Measurements from ENCODE around the gene PTPN14. TPM values are rescaled to one million over a fixed set of nuclear protein-coding genes. Genes with fewer than 3 reads are reported as not detected.

The PTPN14 gene
- total RNA-seq, 4 donors from 2014 or later = 4.5 to 9.7 (median 7.1) TPM

DNA sequence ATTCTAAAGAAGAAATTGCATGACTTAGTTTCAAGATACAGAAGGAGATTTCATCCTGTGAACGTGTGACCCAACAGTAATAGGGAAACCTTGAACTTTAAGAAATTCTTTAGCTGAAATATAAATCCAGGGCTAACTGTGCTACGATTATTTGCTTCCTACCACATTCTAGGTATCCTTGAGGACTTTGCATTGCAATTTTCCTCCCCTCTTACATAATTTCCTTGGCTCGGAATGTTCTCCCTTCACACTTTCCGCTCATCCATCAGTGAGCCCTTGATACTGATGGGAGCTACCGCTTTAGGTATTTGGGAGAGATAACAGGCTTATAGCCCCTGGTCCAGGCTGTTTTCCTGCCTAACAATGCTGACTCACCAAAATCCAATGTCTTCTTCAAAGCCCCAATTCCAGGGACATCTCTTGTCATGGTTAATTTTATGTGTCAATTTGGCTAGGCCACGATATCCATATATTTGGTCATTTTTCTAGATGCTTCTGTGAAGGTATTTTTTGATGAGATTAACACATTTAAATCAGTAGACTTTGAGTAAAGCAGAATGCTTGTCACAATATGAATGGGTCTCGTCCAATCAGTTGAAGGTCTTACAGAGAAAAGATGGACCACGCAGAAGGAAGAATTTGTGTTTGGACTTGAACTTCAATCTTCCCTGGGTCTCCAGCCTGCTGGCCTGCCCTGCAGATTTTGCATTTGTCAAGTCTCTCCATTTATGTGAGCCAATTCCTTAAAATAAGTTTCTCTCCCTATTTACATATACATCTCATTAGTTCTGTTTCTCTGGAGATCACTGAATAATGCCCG lies 121.2 kb downstream of the PTPN14 start:
- H3K9me3 ChIP-seq = no peaks in the 10 kb centered on the region
- WGBS, 2 donors (ENCODE audit: low coverage in 1 of 2) = 91 to 95% methylated on average over 6 to 9 of the region's 9 CpGs
- H3K27me3 ChIP-seq = no peaks in the 10 kb centered on the region
- no peak for DNase-seq
- intact Hi-C loops (cut with DNase I; ENCODE audit: low total_unique reads) = no loop called here
- no peak for TF ChIP-seq POLR2AphosphoS5 (IDR thresholded peaks at IDR 0.05)
- TF ChIP-seq, protein P1, sequence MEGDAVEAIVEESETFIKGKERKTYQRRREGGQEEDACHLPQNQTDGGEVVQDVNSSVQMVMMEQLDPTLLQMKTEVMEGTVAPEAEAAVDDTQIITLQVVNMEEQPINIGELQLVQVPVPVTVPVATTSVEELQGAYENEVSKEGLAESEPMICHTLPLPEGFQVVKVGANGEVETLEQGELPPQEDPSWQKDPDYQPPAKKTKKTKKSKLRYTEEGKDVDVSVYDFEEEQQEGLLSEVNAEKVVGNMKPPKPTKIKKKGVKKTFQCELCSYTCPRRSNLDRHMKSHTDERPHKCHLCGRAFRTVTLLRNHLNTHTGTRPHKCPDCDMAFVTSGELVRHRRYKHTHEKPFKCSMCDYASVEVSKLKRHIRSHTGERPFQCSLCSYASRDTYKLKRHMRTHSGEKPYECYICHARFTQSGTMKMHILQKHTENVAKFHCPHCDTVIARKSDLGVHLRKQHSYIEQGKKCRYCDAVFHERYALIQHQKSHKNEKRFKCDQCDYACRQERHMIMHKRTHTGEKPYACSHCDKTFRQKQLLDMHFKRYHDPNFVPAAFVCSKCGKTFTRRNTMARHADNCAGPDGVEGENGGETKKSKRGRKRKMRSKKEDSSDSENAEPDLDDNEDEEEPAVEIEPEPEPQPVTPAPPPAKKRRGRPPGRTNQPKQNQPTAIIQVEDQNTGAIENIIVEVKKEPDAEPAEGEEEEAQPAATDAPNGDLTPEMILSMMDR (IDR thresholded peaks at IDR 0.05) = no peak
- TF ChIP-seq EP300 (IDR thresholded peaks at IDR 0.05; ENCODE audit: low read depth) = no peak
- no peak for TF ChIP-seq POLR2A (IDR thresholded peaks at IDR 0.05)
- no peaks in the 10 kb centered on the region for H3K36me3 ChIP-seq
- H3K27ac ChIP-seq = no peak overlapping the region
- no peaks in the 10 kb centered on the region for H3K4me1 ChIP-seq
- in situ Hi-C loops (cut with MboI; ENCODE audit: low pct_ligation_motif_present in 1 of 4, low pct_unique_long_range_greater_than_20kb in 1 of 4, low sequenced_read_pairs in 3 of 4) = no loop called here
- no peak overlapping the region for H3K4me3 ChIP-seq

DNA sequence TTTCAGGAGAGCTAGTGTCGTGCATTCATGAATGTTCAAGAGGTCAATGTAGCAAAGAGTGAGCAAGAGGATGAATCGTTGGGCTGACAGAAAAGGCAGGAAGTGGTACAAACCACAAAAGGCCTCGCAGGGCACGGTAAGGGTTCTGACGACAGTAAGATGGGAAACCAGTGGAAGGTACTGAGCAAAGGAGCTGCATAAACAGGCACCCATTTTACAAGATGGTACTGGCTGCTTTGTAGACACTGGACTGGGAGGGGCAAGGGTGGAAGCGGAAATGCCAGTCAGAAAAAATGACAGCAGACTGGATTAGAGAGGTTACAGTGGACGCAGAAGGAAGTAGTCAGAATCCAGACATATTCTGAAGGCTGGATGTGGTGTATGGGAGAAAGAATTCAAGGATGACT lies 123.5 kb downstream of the PTPN14 start:
- Histone ChIP-seq H3K4me3 (no peak overlapping the region), H3K27me3 (no peaks in the 10 kb centered on the region), H3K36me3 (no peaks in the 10 kb centered on the region), H3K4me1 (no peaks in the 10 kb centered on the region), H3K9me3 (no peaks in the 10 kb centered on the region), H3K27ac (no peak overlapping the region)
- 59 to 61% methylated on average over 7 of the region's 7 CpGs for WGBS, 2 donors (ENCODE audit: low coverage in 1 of 2)
- DNase-seq = peak; percentile 22
- intact Hi-C loops (cut with DNase I; ENCODE audit: low total_unique reads) = no loop called here
- in situ Hi-C loops (cut with MboI; ENCODE audit: low pct_ligation_motif_present in 1 of 4, low pct_unique_long_range_greater_than_20kb in 1 of 4, low sequenced_read_pairs in 3 of 4) = no loop called here
- TF ChIP-seq POLR2A (IDR thresholded peaks at IDR 0.05) (no peak), POLR2AphosphoS5 (IDR thresholded peaks at IDR 0.05) (no peak), EP300 (IDR thresholded peaks at IDR 0.05; ENCODE audit: low read depth) (no peak)
- TF ChIP-seq, protein P1 (IDR thresholded peaks at IDR 0.05) = no peak

DNA sequence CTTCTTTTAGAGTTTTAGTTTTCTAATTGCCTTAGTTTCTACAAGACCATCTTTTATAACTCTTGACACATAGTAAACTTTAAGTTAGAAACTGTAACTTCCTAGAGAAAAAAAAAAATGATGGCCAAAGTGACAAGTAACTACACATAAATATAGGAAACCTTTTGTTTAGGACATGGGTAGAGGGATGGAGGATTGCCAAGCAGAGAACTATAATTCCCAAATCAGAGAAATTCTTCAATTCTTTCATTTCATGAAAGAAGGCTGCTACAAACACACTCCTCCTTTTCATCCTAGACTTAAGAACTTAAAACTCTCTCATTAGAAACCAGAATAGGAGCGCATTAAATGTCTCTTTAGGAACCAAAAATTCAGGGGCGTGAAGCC lies 125.0 kb downstream of the PTPN14 start:
- H3K27ac ChIP-seq = no peak overlapping the region
- no peaks in the 10 kb centered on the region for H3K36me3 ChIP-seq
- intact Hi-C loops (cut with DNase I; ENCODE audit: low total_unique reads) = no loop called here
- H3K9me3 ChIP-seq = no peaks in the 10 kb centered on the region
- no peak overlapping the region for H3K4me3 ChIP-seq
- 100% methylated on average over 1 to 2 of the region's 2 CpGs for WGBS, 2 donors (ENCODE audit: low coverage in 1 of 2)
- TF ChIP-seq, protein P1 (IDR thresholded peaks at IDR 0.05) = no peak
- no peak for TF ChIP-seq POLR2AphosphoS5 (IDR thresholded peaks at IDR 0.05)
- TF ChIP-seq EP300 (IDR thresholded peaks at IDR 0.05; ENCODE audit: low read depth) = no peak
- no peak for TF ChIP-seq POLR2A (IDR thresholded peaks at IDR 0.05)
- DNase-seq = no peak
- in situ Hi-C loops (cut with MboI; ENCODE audit: low pct_ligation_motif_present in 1 of 4, low pct_unique_long_range_greater_than_20kb in 1 of 4, low sequenced_read_pairs in 3 of 4) = no loop called here
- H3K27me3 ChIP-seq = no peaks in the 10 kb centered on the region
- no peaks in the 10 kb centered on the region for H3K4me1 ChIP-seq

DNA sequence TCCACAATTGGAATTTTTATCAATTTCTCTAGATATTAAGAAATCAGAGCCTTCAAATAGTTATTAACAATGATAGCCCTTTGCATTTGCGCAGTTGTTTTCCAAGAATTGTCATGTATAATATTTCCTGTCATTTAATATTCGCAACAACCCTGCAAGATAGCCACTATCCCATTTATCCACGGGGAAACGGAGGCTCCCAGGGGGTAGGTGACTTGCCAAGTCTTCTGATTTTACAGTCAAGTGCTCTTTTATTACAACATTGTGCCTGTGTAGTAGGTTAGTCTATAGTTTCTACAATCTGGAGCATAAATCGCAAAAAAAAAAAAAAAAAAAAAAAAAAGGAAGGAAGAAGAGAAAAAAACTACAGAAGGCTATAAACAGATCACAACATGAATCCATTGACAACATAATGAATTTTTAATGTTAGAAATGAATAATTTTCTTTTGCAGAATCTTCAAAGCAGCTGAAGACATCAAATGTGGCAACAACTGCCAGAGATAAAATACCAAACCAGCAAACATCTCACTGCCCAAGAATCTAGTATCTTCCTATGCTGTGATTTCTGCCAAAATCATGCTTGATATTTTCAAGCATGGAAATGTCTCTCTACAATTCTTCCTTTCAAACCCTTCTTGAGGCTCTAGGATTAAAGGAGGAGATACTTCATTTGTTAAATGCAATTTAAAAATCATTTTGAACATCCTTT lies 125.5 kb downstream of the PTPN14 start:
- Histone ChIP-seq H3K27ac (no peak overlapping the region), H3K4me3 (no peak overlapping the region), H3K27me3 (no peaks in the 10 kb centered on the region), H3K9me3 (no peaks in the 10 kb centered on the region), H3K36me3 (no peaks in the 10 kb centered on the region), H3K4me1 (no peaks in the 10 kb centered on the region)
- DNase-seq = no peak
- 70 to 96% methylated on average over 3 to 5 of the region's 5 CpGs for WGBS, 2 donors (ENCODE audit: low coverage in 1 of 2)
- intact Hi-C loops (cut with DNase I; ENCODE audit: low total_unique reads) = no loop called here
- TF ChIP-seq POLR2AphosphoS5 (IDR thresholded peaks at IDR 0.05) (no peak), EP300 (IDR thresholded peaks at IDR 0.05; ENCODE audit: low read depth) (no peak), POLR2A (IDR thresholded peaks at IDR 0.05) (no peak)
- TF ChIP-seq, protein P1 (IDR thresholded peaks at IDR 0.05) = no peak
- in situ Hi-C loops (cut with MboI; ENCODE audit: low pct_ligation_motif_present in 1 of 4, low pct_unique_long_range_greater_than_20kb in 1 of 4, low sequenced_read_pairs in 3 of 4) = no loop called here

Measured in transverse colon (tissue), 4 donors.